Smooth muscle cell (in vitro differentiated cells): Measurements from ENCODE around the gene MON1A. TPM values are rescaled to one million over a fixed set of nuclear protein-coding genes. Genes with fewer than 3 reads are reported as not detected.

ENCODE experiments used
- DNase-seq: peaks from one replicate; lab custom pipeline; 2025; ENCODE audit not compliant: unreplicated experiment; lab: John Stamatoyannopoulos, UW
- H2AFZ ChIP-seq: fragments of 200-600 bp; sonication (generic); 2 replicates; pipeline ENCODE4 v1.6.0; 2016; ENCODE audit warnings: antibody characterized with exemption, low read depth, mild to moderate bottlenecking
- H3F3A ChIP-seq: fragments of 200-600 bp; sonication (generic); 2 replicates; pipeline ENCODE4 v1.6.0; 2017; ENCODE audit warnings: antibody characterized with exemption, low read depth
- H3K27ac ChIP-seq: fragments of 200-600 bp; sonication (generic); 2 replicates; pipeline ENCODE4 v1.5.1; 2016; ENCODE audit warnings: low read depth, mild to moderate bottlenecking
- H3K27me3 ChIP-seq: fragments of 200-600 bp; sonication (generic); 2 replicates; pipeline ENCODE4 v1.6.1; 2016; ENCODE audit warnings: low read depth, mild to moderate bottlenecking
- H3K36me3 ChIP-seq: fragments of 200-600 bp; sonication (generic); 2 replicates; pipeline ENCODE4 v1.5.1; 2016; ENCODE audit warnings: low read depth
- H3K4me1 ChIP-seq: fragments of 200-600 bp; sonication (generic); 2 replicates; pipeline ENCODE4 v1.5.1; 2016; ENCODE audit warnings: low read depth
- H3K4me2 ChIP-seq: fragments of 200-600 bp; sonication (generic); 2 replicates; pipeline ENCODE4 v1.6.0; 2016; ENCODE audit warnings: mild to moderate bottlenecking
- H3K4me3 ChIP-seq: fragments of 200-600 bp; sonication (generic); 2 replicates; pipeline ENCODE4 v1.5.1; 2016; ENCODE audit warnings: mild to moderate bottlenecking
- H3K79me2 ChIP-seq: fragments of 200-600 bp; sonication (generic); 2 replicates; pipeline ENCODE4 v1.6.0; 2016; ENCODE audit warnings: low read depth, mild to moderate bottlenecking
- H3K9ac ChIP-seq: fragments of 200-600 bp; sonication (generic); 2 replicates; pipeline ENCODE4 v1.6.0; 2016; ENCODE audit warnings: low read depth
- H3K9me3 ChIP-seq: fragments of 200-600 bp; sonication (generic); replicated peaks from 2 replicates; pipeline ENCODE4 v1.5.1; 2016; ENCODE audit warnings: low read depth
- H4K20me1 ChIP-seq: fragments of 200-600 bp; sonication (generic); 2 replicates; pipeline ENCODE4 v1.6.0; 2016; ENCODE audit warnings: low read depth
- WGBS: methylation state at CpG from one replicate; pipeline ENCODE4 v1.1.7; 2016; ENCODE audit warnings: low lambda C conversion rate; 5-methylcytosine and 5-hydroxymethylcytosine counted together
- polyA plus RNA-seq: library from polyadenylated mRNA; unstranded; fragments of >200 nt; fragmentation: Nextera tagmentation; extraction: Ambion mirVana; gene quantifications from 2 replicates; pipeline ENCODE4 v1.2.1, GENCODE V29; 2016
- total RNA-seq: library from RNA; depleted of rRNA; stranded (reverse); fragments of >200 nt; gene quantifications from 2 replicates; pipeline ENCODE4 v1.2.3, GENCODE V29; 2014
- TF ChIP-seq, protein P1 (sequence below): fragments of 200-600 bp; sonication (generic); IDR thresholded peaks from 2 replicates; pipeline ENCODE4 v1.5.1; 2017; ENCODE audit warnings: borderline replicate concordance, mild to moderate bottlenecking, antibody characterized with exemption; ENCODE audit not compliant: insufficient read depth, poor library complexity, severe bottlenecking

The MON1A gene
- total and polyA plus RNA-seq, 2 experiments from 2014 or later: 4.1 to 9.8 TPM

DNA sequence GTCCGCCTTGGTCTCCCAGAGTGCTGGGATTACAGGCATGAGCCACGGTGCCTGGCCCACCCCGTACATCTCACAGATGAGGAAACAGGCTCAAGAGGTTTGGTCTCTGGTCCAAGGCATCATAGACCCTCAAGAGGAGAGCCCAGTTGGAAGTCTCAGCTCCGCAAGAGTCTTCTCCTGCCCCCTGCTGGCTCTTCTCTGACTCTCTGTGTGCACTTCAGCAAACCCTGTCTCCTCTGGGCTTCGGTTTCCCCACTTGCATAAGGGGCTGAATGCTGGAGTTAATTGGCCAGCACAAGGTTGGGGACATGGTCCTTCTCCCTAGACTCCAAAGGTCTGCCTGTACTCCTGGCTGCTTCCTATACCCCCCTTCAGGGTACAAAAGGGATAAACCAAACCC, 29.8 kb downstream of the MON1A start:
- peaks cover 5% of the 10 kb centered on the region for H3K4me1 ChIP-seq
- TF ChIP-seq, protein P1, sequence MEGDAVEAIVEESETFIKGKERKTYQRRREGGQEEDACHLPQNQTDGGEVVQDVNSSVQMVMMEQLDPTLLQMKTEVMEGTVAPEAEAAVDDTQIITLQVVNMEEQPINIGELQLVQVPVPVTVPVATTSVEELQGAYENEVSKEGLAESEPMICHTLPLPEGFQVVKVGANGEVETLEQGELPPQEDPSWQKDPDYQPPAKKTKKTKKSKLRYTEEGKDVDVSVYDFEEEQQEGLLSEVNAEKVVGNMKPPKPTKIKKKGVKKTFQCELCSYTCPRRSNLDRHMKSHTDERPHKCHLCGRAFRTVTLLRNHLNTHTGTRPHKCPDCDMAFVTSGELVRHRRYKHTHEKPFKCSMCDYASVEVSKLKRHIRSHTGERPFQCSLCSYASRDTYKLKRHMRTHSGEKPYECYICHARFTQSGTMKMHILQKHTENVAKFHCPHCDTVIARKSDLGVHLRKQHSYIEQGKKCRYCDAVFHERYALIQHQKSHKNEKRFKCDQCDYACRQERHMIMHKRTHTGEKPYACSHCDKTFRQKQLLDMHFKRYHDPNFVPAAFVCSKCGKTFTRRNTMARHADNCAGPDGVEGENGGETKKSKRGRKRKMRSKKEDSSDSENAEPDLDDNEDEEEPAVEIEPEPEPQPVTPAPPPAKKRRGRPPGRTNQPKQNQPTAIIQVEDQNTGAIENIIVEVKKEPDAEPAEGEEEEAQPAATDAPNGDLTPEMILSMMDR: no peak
- no peaks in the 10 kb centered on the region for H3K9me3 ChIP-seq
- H4K20me1 ChIP-seq: no peaks in the 10 kb centered on the region
- H3F3A ChIP-seq: no peaks in the 10 kb centered on the region
- no peak for DNase-seq
- no peak overlapping the region for H2AFZ ChIP-seq
- H3K79me2 ChIP-seq: no peaks in the 10 kb centered on the region
- 69% methylated on average over 5 of the region's 5 CpGs for WGBS
- no peaks in the 10 kb centered on the region for H3K36me3 ChIP-seq
- H3K27me3 ChIP-seq: no peaks in the 10 kb centered on the region
- H3K27ac ChIP-seq: no peak overlapping the region
- H3K9ac ChIP-seq: no peak overlapping the region
- no peak overlapping the region for H3K4me3 ChIP-seq
- H3K4me2 ChIP-seq: no peak overlapping the region

DNA sequence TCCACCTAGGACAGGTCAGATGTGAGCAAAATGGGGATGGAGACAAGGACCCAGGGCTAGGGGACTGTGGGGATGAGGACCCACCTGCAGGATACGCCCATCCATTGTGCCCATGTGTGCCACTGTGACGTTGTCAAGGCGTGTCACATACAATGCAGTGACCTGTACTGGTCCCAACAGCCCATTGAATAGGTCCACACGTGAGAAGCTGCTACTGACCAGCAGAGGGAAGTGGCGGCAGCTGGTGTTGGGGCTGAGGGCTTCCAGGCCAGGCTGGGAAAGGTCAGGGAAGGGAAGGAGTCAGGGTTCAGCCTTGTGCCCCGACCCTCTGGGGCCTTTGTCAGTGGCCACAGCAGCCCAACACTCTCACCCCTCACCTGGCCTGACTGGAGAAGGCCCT, 30.6 kb downstream of the MON1A start:
- H3K4me1 ChIP-seq: peaks cover 3% of the 10 kb centered on the region
- no peaks in the 10 kb centered on the region for H3K36me3 ChIP-seq
- no peaks in the 10 kb centered on the region for H3K9me3 ChIP-seq
- no peaks in the 10 kb centered on the region for H3K27me3 ChIP-seq
- no peaks in the 10 kb centered on the region for H3F3A ChIP-seq
- H3K27ac ChIP-seq: no peak overlapping the region
- H3K9ac ChIP-seq: no peak overlapping the region
- TF ChIP-seq, protein P1: no peak
- H2AFZ ChIP-seq: no peak overlapping the region
- no peaks in the 10 kb centered on the region for H3K79me2 ChIP-seq
- no peak for DNase-seq
- H3K4me2 ChIP-seq: no peak overlapping the region
- H3K4me3 ChIP-seq: no peak overlapping the region
- no peaks in the 10 kb centered on the region for H4K20me1 ChIP-seq
- 78% methylated on average over 6 of the region's 6 CpGs for WGBS

DNA sequence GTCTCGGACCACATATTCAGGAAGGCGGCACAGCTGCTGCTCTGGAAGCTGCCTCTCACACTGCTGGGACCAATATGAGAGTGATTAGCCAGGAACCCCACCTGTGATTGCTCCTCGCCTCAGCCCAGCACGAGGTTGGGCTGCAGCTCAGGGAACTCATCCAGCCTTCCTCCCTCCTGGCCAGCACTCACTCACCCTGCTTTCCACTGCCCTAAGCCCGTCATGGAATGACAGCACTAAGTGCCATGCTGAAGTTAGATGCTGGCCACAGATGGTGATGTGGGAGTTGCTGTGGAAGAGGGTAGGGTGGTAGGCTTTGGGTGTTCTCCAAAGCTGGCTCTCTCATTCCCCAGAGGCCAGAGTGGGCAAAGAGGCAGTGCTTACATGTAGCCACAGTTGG, 33.3 kb downstream of the MON1A start:
- no peak overlapping the region for H3K9ac ChIP-seq
- H3K36me3 ChIP-seq: no peaks in the 10 kb centered on the region
- 86% methylated on average over 5 of the region's 5 CpGs for WGBS
- H3F3A ChIP-seq: no peaks in the 10 kb centered on the region
- H3K79me2 ChIP-seq: no peaks in the 10 kb centered on the region
- TF ChIP-seq, protein P1: no peak
- H4K20me1 ChIP-seq: no peaks in the 10 kb centered on the region
- no peak overlapping the region for H3K4me2 ChIP-seq
- no peaks in the 10 kb centered on the region for H3K27me3 ChIP-seq
- no peaks in the 10 kb centered on the region for H3K4me1 ChIP-seq
- H2AFZ ChIP-seq: no peak overlapping the region
- no peaks in the 10 kb centered on the region for H3K9me3 ChIP-seq
- H3K27ac ChIP-seq: no peak overlapping the region
- DNase-seq: no peak
- H3K4me3 ChIP-seq: no peak overlapping the region

DNA sequence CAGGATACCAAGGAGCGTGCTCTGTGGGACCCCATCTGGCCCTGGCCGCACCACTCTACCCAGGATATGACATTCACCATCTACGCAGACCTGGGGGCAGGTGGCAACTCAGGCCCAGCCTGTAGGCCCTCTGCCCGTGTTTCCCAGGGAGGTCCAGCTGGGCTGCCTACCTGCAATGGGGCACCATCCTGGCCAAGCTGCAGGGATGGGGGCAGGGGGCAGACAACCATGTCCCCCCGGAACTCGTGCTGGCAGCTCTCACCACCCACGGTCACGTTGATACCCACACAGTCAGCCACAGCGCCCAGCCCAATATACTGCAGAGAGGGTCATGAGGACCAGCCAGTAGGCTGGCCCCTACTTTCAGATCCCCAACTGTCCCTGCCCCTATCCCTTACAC, 33.8 kb downstream of the MON1A start:
- DNase-seq: no peak
- TF ChIP-seq, protein P1: no peak
- no peaks in the 10 kb centered on the region for H3K27me3 ChIP-seq
- no peak overlapping the region for H3K4me2 ChIP-seq
- no peaks in the 10 kb centered on the region for H4K20me1 ChIP-seq
- H3K36me3 ChIP-seq: no peaks in the 10 kb centered on the region
- H3K27ac ChIP-seq: no peak overlapping the region
- WGBS: 93% methylated on average over 9 of the region's 9 CpGs
- H3K9ac ChIP-seq: no peak overlapping the region
- no peaks in the 10 kb centered on the region for H3K4me1 ChIP-seq
- H3K9me3 ChIP-seq: no peaks in the 10 kb centered on the region
- H3K79me2 ChIP-seq: no peaks in the 10 kb centered on the region
- no peak overlapping the region for H3K4me3 ChIP-seq
- H3F3A ChIP-seq: no peaks in the 10 kb centered on the region
- no peak overlapping the region for H2AFZ ChIP-seq
